ENCODE results near the gene SMIM35. TPM values are rescaled to one million over a fixed set of nuclear protein-coding genes. Genes with fewer than 3 reads are reported as not detected.

Gene SMIM35
- total and polyA plus RNA-seq, 2 of the 4 experiments (the other 2 are of a cell fraction) = not detected

- no peak overlapping the region for H2BK20ac ChIP-seq (ENCODE audit: low read depth, low read length)
- TF ChIP-seq NFE2L2 (IDR thresholded peaks at IDR 0.05; ENCODE audit: low read depth, low read length) = no peak
- no peak for TF ChIP-seq MXI1 (IDR thresholded peaks at IDR 0.05; ENCODE audit: borderline replicate concordance, low read depth, low read length)
- no peak for TF ChIP-seq BHLHE40 (IDR thresholded peaks at IDR 0.05; ENCODE audit: low read depth, low read length)
- TF ChIP-seq, protein P1, sequence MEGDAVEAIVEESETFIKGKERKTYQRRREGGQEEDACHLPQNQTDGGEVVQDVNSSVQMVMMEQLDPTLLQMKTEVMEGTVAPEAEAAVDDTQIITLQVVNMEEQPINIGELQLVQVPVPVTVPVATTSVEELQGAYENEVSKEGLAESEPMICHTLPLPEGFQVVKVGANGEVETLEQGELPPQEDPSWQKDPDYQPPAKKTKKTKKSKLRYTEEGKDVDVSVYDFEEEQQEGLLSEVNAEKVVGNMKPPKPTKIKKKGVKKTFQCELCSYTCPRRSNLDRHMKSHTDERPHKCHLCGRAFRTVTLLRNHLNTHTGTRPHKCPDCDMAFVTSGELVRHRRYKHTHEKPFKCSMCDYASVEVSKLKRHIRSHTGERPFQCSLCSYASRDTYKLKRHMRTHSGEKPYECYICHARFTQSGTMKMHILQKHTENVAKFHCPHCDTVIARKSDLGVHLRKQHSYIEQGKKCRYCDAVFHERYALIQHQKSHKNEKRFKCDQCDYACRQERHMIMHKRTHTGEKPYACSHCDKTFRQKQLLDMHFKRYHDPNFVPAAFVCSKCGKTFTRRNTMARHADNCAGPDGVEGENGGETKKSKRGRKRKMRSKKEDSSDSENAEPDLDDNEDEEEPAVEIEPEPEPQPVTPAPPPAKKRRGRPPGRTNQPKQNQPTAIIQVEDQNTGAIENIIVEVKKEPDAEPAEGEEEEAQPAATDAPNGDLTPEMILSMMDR (conservative IDR thresholded peaks at IDR 0.05; ENCODE audit: low read depth, low read length) = no peak
- TF ChIP-seq MAZ (IDR thresholded peaks at IDR 0.05; ENCODE audit: borderline replicate concordance, low read depth, low read length) = no peak
- TF ChIP-seq MAFK (IDR thresholded peaks at IDR 0.05; ENCODE audit: low read depth, low read length) = no peak
- TF ChIP-seq CEBPB (IDR thresholded peaks at IDR 0.05; ENCODE audit: low read depth, low read length) = no peak
- no peak for TF ChIP-seq RCOR1 (IDR thresholded peaks at IDR 0.05; ENCODE audit: insufficient replicate concordance, low read length)
- TF ChIP-seq RAD21 (IDR thresholded peaks at IDR 0.05; ENCODE audit: low read length) = no peak
- TF ChIP-seq SMC3 (IDR thresholded peaks at IDR 0.05; ENCODE audit: low read depth, low read length) = no peak
- TF ChIP-seq, protein P2, sequence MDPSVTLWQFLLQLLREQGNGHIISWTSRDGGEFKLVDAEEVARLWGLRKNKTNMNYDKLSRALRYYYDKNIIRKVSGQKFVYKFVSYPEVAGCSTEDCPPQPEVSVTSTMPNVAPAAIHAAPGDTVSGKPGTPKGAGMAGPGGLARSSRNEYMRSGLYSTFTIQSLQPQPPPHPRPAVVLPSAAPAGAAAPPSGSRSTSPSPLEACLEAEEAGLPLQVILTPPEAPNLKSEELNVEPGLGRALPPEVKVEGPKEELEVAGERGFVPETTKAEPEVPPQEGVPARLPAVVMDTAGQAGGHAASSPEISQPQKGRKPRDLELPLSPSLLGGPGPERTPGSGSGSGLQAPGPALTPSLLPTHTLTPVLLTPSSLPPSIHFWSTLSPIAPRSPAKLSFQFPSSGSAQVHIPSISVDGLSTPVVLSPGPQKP (IDR thresholded peaks at IDR 0.05; ENCODE audit: borderline replicate concordance, low read depth, low read length) = no peak
- TF ChIP-seq CHD1 (IDR thresholded peaks at IDR 0.05; ENCODE audit: low read depth, low read length) = no peak
- TF ChIP-seq, protein P3, sequence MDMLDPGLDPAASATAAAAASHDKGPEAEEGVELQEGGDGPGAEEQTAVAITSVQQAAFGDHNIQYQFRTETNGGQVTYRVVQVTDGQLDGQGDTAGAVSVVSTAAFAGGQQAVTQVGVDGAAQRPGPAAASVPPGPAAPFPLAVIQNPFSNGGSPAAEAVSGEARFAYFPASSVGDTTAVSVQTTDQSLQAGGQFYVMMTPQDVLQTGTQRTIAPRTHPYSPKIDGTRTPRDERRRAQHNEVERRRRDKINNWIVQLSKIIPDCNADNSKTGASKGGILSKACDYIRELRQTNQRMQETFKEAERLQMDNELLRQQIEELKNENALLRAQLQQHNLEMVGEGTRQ (IDR thresholded peaks at IDR 0.05; ENCODE audit: low read depth, low read length) = no peak
- TF ChIP-seq FOS (IDR thresholded peaks at IDR 0.05; ENCODE audit: low read depth, low read length) = no peak
Measured at GRCh38 chr11:117997406-117997805, 89.4 kb downstream of the SMIM35 start.

More at GRCh38 chr11:117997406-117997805, 89.4 kb downstream of the SMIM35 start:
- Histone ChIP-seq H4K91ac (ENCODE audit: insufficient read depth, low read depth, low read length) (no peak overlapping the region), H3K18ac (ENCODE audit: low read depth, low read length) (no peak overlapping the region), H4K20me1 (ENCODE audit: insufficient read depth, low read length) (no peaks in the 10 kb centered on the region), H3K27ac (ENCODE audit: insufficient read depth, low read length) (no peak overlapping the region), H2AK9ac (replicated peaks; ENCODE audit: low read depth, low read length, poor library complexity) (no peak overlapping the region), H3K9me3 (ENCODE audit: control insufficient read depth, insufficient read depth, low read length) (no peaks in the 10 kb centered on the region), H3K4me2 (ENCODE audit: low read depth, low read length) (no peak overlapping the region), H3K4me1 (ENCODE audit: control insufficient read depth, insufficient read depth, low read length) (no peaks in the 10 kb centered on the region), H3K23ac (ENCODE audit: low read depth, low read length) (no peak overlapping the region), H2BK120ac (ENCODE audit: low read depth, low read length) (no peak overlapping the region), H2BK15ac (ENCODE audit: low read depth, low read length) (no peak overlapping the region), H3K14ac (replicated peaks; ENCODE audit: low read depth, low read length) (no peak overlapping the region), H3K4ac (ENCODE audit: low read depth, low read length) (no peak overlapping the region), H3K36me3 (ENCODE audit: control insufficient read depth, insufficient read depth, low read length) (no peaks in the 10 kb centered on the region), H4K5ac (ENCODE audit: low read depth, low read length) (no peak overlapping the region), H3K9me1 (ENCODE audit: insufficient read depth, low read length) (no peaks in the 10 kb centered on the region), H3K56ac (ENCODE audit: extremely low read depth, insufficient read depth, low read length) (no peak overlapping the region), H3K27me3 (ENCODE audit: control insufficient read depth, insufficient read depth, low read length) (no peaks in the 10 kb centered on the region; the same call in 1 of the 2 replicates), H3K79me1 (ENCODE audit: low read depth in 1 of 2, low read length in 2 of 2) (no peaks in the 10 kb centered on the region), H3K9ac (ENCODE audit: low read depth, low read length) (no peak overlapping the region), H2AK5ac (ENCODE audit: low read depth, low read length) (no peak overlapping the region), H4K8ac (ENCODE audit: low read depth in 2 of 2, low read length in 2 of 2) (no peak overlapping the region), H2AFZ (replicated peaks; ENCODE audit: low read length, poor library complexity) (no peak overlapping the region), H2BK5ac (ENCODE audit: low read depth, low read length, poor library complexity, severe bottlenecking) (no peak overlapping the region), H3K4me3 (ENCODE audit: insufficient read depth, low read depth, low read length) (no peak overlapping the region)
- dilution Hi-C loops (cut with HindIII; ENCODE audit: low sequenced_read_pairs, unreplicated experiment) = no loop called here
- CTCF ChIA-PET = no interaction called here
- POLR2A ChIA-PET (ENCODE audit: unreplicated experiment) = no interaction called here
- in situ Hi-C loops (cut with MboI; ENCODE audit: low sequenced_read_pairs) = no loop called here
- no peak for ATAC-seq (ENCODE audit: low read depth)
- no peak for DNase-seq
- WGBS, 2 experiments (ENCODE audit: extremely low coverage in 2 of 2, insufficient read length in 1 of 2) = 80% methylated on average over 1 of the region's 2 CpGs; no CpG with 5 or more reads in 1 of the 2 experiments
- BruUV-seq (replicated peaks) = no TSS peak
- intact Hi-C loops (cut with micrococcal nuclease) = no loop called here
